Glutamatergic neuron (in vitro differentiated cells): Measurements from ENCODE around the gene BTNL8. TPM values are rescaled to one million over a fixed set of nuclear protein-coding genes. Genes with fewer than 3 reads are reported as not detected.

Experiments used
- DNase-seq: peaks from one replicate; pipeline ENCODE4 v3.0.0; 2022
- H3K27ac Mint-ChIP-seq: one replicate; pipeline ENCODE4 v1.8.0; 2020; ENCODE audit warnings: mild to moderate bottlenecking, mixed read lengths, inconsistent platforms; ENCODE audit not compliant: unreplicated experiment
- H3K27me3 Mint-ChIP-seq: one replicate; pipeline ENCODE4 v1.8.0; 2020; ENCODE audit warnings: mild to moderate bottlenecking, moderate library complexity, mixed read lengths, inconsistent platforms; ENCODE audit not compliant: unreplicated experiment
- H3K36me3 Mint-ChIP-seq: one replicate; pipeline ENCODE4 v1.8.0; 2020; ENCODE audit warnings: mild to moderate bottlenecking, mixed read lengths, inconsistent platforms; ENCODE audit not compliant: unreplicated experiment
- H3K4me1 Mint-ChIP-seq: one replicate; pipeline ENCODE4 v1.8.0; 2020; ENCODE audit warnings: mild to moderate bottlenecking, low read depth, mixed read lengths, inconsistent platforms; ENCODE audit not compliant: unreplicated experiment
- H3K4me3 Mint-ChIP-seq: one replicate; pipeline ENCODE4 v1.8.0; 2020; ENCODE audit warnings: mild to moderate bottlenecking, mixed read lengths, inconsistent platforms; ENCODE audit not compliant: unreplicated experiment
- H3K9me3 Mint-ChIP-seq: one replicate; pipeline ENCODE4 v1.8.0; 2020; ENCODE audit warnings: mild to moderate bottlenecking, moderate library complexity, mixed read lengths, inconsistent platforms; ENCODE audit not compliant: unreplicated experiment
- CTCF ChIP-seq: fragments of 200-600 bp; sonication (generic); IDR thresholded peaks from one replicate; pipeline ENCODE4 v1.5.0; 2021; ENCODE audit not compliant: partially characterized antibody, unreplicated experiment
- total RNA-seq: library from RNA; stranded (reverse); fragmentation: NEBNext Ultra II Directional; extraction: Animal tissue kit (Norgen Biotek cat#: 25700); gene quantifications from one replicate; pipeline ENCODE4 v1.2.1, GENCODE V29; 2021; ENCODE audit not compliant: unreplicated experiment

BTNL8 gene
- total RNA-seq, 1 donor from 2014 or later, result not detected

GRCh38 chr5:180988016-180988415 lies 89.1 kb downstream of the BTNL8 start:
- no peaks in the 10 kb centered on the region for H3K9me3 Mint-ChIP-seq

DNA sequence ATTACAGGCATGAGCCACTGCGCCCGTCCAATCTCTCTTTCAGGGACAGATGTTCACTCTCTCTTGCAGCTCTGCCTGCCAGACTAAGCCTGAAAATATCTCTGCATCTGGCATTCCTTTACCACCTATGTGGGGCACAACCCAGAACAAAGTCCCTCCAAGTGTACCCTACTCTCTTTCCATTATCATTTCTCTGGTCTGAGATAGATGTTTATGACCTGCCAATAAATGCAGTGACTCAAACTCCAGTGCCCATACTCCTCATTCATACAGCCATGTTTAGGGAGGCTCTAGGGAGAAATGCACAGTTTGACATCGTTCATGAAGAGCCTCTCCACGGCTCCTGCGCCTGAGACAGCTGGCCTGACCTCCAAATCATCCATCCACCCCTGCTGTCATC lies 89.6 kb downstream of the BTNL8 start, which contains the start of gene BTNL3:
Gene BTNL3, plus strand, starts transcription at position 255 of the 400 bp plus-strand sequence. CDS start 183 bp downstream, outside the sequence.
- TF ChIP-seq CTCF, result no peak
- H3K36me3 Mint-ChIP-seq, result no peaks in the 10 kb centered on the region
- H3K4me3 Mint-ChIP-seq, result no peak within 1 kb of the TSS
- no peak for DNase-seq
- H3K27ac Mint-ChIP-seq, result no peak within 1 kb of the TSS
- H3K27me3 Mint-ChIP-seq, result no peaks in the 10 kb centered on the region
- no peaks in the 10 kb centered on the region for H3K4me1 Mint-ChIP-seq
- no peaks in the 10 kb centered on the region for H3K9me3 Mint-ChIP-seq

More at GRCh38 chr5:180988016-180988415, 89.1 kb downstream of the BTNL8 start:
- no peaks in the 10 kb centered on the region for H3K4me1 Mint-ChIP-seq
- no peak overlapping the region for H3K4me3 Mint-ChIP-seq
- H3K36me3 Mint-ChIP-seq, result no peaks in the 10 kb centered on the region
- no peak for TF ChIP-seq CTCF
- H3K27ac Mint-ChIP-seq, result no peak overlapping the region
- DNase-seq, result no peak
- no peaks in the 10 kb centered on the region for H3K27me3 Mint-ChIP-seq

DNA sequence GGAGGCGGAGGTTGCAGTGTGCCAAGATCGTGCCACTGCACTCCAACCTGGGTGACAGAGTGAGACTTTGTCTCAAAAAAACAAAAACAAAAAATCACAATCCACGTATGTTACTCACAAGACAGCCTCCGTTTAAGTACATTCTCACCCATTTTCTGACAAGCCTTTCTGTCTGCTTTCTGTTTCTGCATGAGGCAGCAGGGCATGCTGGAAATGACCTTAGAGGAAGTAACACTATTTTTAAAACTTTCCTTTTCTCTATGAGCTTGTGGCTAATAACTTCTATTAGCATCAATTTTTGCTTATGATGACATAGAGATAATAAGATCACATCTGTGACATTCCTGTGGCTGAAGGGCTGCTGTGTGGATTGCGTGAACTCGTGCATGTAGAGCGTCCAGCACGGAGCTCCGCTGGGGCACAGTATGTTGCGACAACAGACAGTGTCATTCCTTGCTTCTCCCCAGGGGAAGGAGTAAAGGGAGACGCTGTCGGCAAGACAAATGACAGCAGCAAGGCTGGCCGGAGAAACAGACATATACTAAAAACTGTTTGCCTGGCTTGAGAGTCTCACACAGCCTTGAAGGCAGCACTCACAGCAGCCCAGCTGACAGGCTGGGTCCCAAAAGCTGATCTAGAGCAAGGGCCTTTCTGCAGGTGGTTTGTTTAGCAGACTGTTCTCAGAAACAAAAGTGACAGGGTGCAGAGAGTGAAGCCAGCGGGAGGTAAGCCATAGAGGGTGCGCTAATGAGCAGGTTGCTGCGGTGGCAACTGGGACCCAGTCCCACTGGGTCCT lies 91.3 kb downstream of the BTNL8 start:
- no peak for TF ChIP-seq CTCF
- Mint-ChIP-seq H3K9me3 (no peaks in the 10 kb centered on the region), H3K36me3 (no peaks in the 10 kb centered on the region), H3K4me1 (no peaks in the 10 kb centered on the region), H3K27me3 (no peaks in the 10 kb centered on the region), H3K4me3 (no peak overlapping the region), H3K27ac (no peak overlapping the region)
- no peak for DNase-seq

DNA sequence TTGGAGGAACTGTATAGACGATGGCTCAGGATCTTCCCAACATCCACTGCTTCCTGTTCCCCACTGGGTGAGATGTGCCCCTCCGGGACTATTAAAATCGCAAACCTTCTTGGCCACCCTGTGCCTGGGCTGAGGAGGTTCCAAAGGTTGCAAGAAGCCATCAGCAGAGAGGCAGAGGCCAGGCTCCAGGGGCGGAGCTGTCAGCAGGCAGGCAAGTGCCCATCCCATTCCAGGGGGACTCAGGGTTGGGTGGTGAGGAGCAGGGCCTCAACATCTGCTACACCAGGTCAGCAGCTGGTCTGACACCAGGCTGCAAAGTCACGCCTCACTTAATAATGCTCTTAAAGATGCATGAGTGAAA lies 91.9 kb downstream of the BTNL8 start:
- H3K4me1 Mint-ChIP-seq, result no peaks in the 10 kb centered on the region
- H3K27ac Mint-ChIP-seq, result no peak overlapping the region
- no peaks in the 10 kb centered on the region for H3K9me3 Mint-ChIP-seq
- TF ChIP-seq CTCF, result no peak
- no peaks in the 10 kb centered on the region for H3K27me3 Mint-ChIP-seq
- no peaks in the 10 kb centered on the region for H3K36me3 Mint-ChIP-seq
- H3K4me3 Mint-ChIP-seq, result no peak overlapping the region
- no peak for DNase-seq

Other genes with a start within 250 kb of the BTNL8 start
- 0.17 TPM for gene FLT4, start 249.6 kb upstream of the BTNL8 start, total RNA-seq
- not detected for gene OR2Y1, start 159.1 kb upstream of the BTNL8 start, total RNA-seq
- gene MGAT1, start 96.4 kb upstream of the BTNL8 start, total RNA-seq, result 45.6 TPM
- gene ZFP62, start 37.9 kb upstream of the BTNL8 start, total RNA-seq, result 27.0 TPM
- gene BTNL3, start 89.7 kb downstream of the BTNL8 start, total RNA-seq, result not detected
- 37.9 TPM for gene BTNL9, start 141.1 kb downstream of the BTNL8 start, total RNA-seq
- gene OR2V1, start 232.0 kb downstream of the BTNL8 start, total RNA-seq, result not detected
- gene OR2V2, start 248.4 kb downstream of the BTNL8 start, total RNA-seq, result not detected